ENCODE data around the gene PIGM. TPM values are rescaled to one million over a fixed set of nuclear protein-coding genes. Genes with fewer than 3 reads are reported as not detected.

Gene PIGM
- total RNA-seq, 1 experiment from 2014 or later: 4.4 TPM

GRCh38 chr1:160001440-160001839 is 30.4 kb downstream of the PIGM start (continued):
- TF ChIP-seq ZMAT4 (CRISPR knock-in tag; IDR thresholded peaks at IDR 0.05) (no peak), ZNF416 (CRISPR knock-in tag; IDR thresholded peaks at IDR 0.05) (no peak), ZNF671 (CRISPR knock-in tag; IDR thresholded peaks at IDR 0.05) (no peak), JUN (CRISPR knock-in tag; IDR thresholded peaks at IDR 0.05) (no peak), NR2C2 (CRISPR knock-in tag; IDR thresholded peaks at IDR 0.05) (no peak)

GRCh38 chr1:159999204-159999603 is 32.6 kb downstream of the PIGM start:
- no peak overlapping the region for H3K4me3 Mint-ChIP-seq
- ATAC-seq: no peak
- TF ChIP-seq ESRRA (CRISPR knock-in tag; IDR thresholded peaks at IDR 0.05; ENCODE audit: borderline replicate concordance): no peak
- no peak for TF ChIP-seq NR3C1 (CRISPR knock-in tag; conservative IDR thresholded peaks at IDR 0.05; ENCODE audit: low read depth)
- TF ChIP-seq ZBTB43 (CRISPR knock-in tag; IDR thresholded peaks at IDR 0.05): no peak
- TF ChIP-seq FOXP1 (CRISPR knock-in tag; IDR thresholded peaks at IDR 0.05; ENCODE audit: borderline replicate concordance): no peak
- no peak for TF ChIP-seq CREB1 (CRISPR knock-in tag; IDR thresholded peaks at IDR 0.05)
- no peak for TF ChIP-seq HMGA2 (CRISPR knock-in tag; IDR thresholded peaks at IDR 0.05)
- TF ChIP-seq PRRX2 (CRISPR knock-in tag; IDR thresholded peaks at IDR 0.05): no peak
- CTCF ChIA-PET: interaction anchor here (2.2 kb wide), 1 partner anchor 8 kb away, joined by 12 read pairs; no protein-coding TSS in a partner anchor
- H3K27ac Mint-ChIP-seq: no peak overlapping the region
- POLR2A ChIA-PET: no interaction called here
- 0 out of 2 replicates have a peak, but pooled peaks cover 4% of the 10 kb centered on the region for H3K9me3 Mint-ChIP-seq
- H3K27me3 Mint-ChIP-seq (ENCODE audit: low read depth): no peaks in the 10 kb centered on the region; the same call in none of the 2 replicates
- no peak for DNase-seq (ENCODE audit: low spot score)
- H3K4me1 Mint-ChIP-seq: no peaks in the 10 kb centered on the region
- no peaks in the 10 kb centered on the region for H3K36me3 Mint-ChIP-seq

GRCh38 chr1:159996653-159997052 is 35.1 kb downstream of the PIGM start:
- CTCF ChIA-PET: no interaction called here
- POLR2A ChIA-PET: no interaction called here
- H3K4me3 Mint-ChIP-seq: no peak overlapping the region

More at GRCh38 chr1:159996653-159997052, 35.1 kb downstream of the PIGM start:
- no peaks in the 10 kb centered on the region for H3K36me3 Mint-ChIP-seq
- no peaks in the 10 kb centered on the region; the same call in none of the 2 replicates for H3K27me3 Mint-ChIP-seq (ENCODE audit: low read depth)
- 0 out of 2 replicates have a peak, but pooled peaks cover 4% of the 10 kb centered on the region for H3K9me3 Mint-ChIP-seq
- TF ChIP-seq EMX1 (CRISPR knock-in tag; IDR thresholded peaks at IDR 0.05) (no peak), ZNF263 (CRISPR knock-in tag; IDR thresholded peaks at IDR 0.05; ENCODE audit: low read depth) (no peak), JAZF1 (CRISPR knock-in tag; IDR thresholded peaks at IDR 0.05) (no peak), NR2C2 (CRISPR knock-in tag; IDR thresholded peaks at IDR 0.05) (no peak), ATF1 (CRISPR knock-in tag; IDR thresholded peaks at IDR 0.05) (no peak), ZNF671 (CRISPR knock-in tag; IDR thresholded peaks at IDR 0.05) (no peak), PRDM15 (CRISPR knock-in tag; IDR thresholded peaks at IDR 0.05) (no peak), ZNF232 (CRISPR knock-in tag; IDR thresholded peaks at IDR 0.05) (no peak), NFE2L1 (CRISPR knock-in tag; IDR thresholded peaks at IDR 0.05) (no peak), SMAD4 (CRISPR knock-in tag; IDR thresholded peaks at IDR 0.05) (no peak), ZNF425 (CRISPR knock-in tag; conservative IDR thresholded peaks at IDR 0.05) (no peak), GABPB1 (CRISPR knock-in tag; IDR thresholded peaks at IDR 0.05) (no peak), FOXP1 (CRISPR knock-in tag; IDR thresholded peaks at IDR 0.05; ENCODE audit: borderline replicate concordance) (no peak), MXD4 (CRISPR knock-in tag; IDR thresholded peaks at IDR 0.05; ENCODE audit: borderline replicate concordance) (no peak), CDX4 (CRISPR knock-in tag; IDR thresholded peaks at IDR 0.05; ENCODE audit: borderline replicate concordance) (no peak), STAT6 (CRISPR knock-in tag; conservative IDR thresholded peaks at IDR 0.05; ENCODE audit: low read depth) (no peak)
- H3K27ac Mint-ChIP-seq: no peak overlapping the region
- ATAC-seq (no peak), DNase-seq (ENCODE audit: low spot score) (no peak)
- 0 out of 2 replicates have a peak, but pooled peaks cover 2% of the 10 kb centered on the region for H3K4me1 Mint-ChIP-seq
